NCI-H2227 (cell line): ENCODE measurements around the gene KPNA3.
"Not testable (repeated sequence)": the region's sequence is repeated elsewhere in the genome, so short reads cannot be mapped to it uniquely, and the experiment has no call there.

Source experiments
- DNase-seq: peaks from one replicate; lab custom pipeline; 2025; ENCODE audit not compliant: unreplicated experiment; lab: John Stamatoyannopoulos, UW

The KPNA3 gene

GRCh38 chr13:49792550-49793324 is at the start of gene KPNA3:
KPNA3 (minus strand) TSS chr13:49792682; CDS start chr13:49792506, 176 bp downstream.
- DNase-seq = peak; percentile 96

- DNase-seq = no peak
These were observed 49.5 kb upstream of the KPNA3 start for GRCh38 chr13:49841964-49842363.

- no peak for DNase-seq
These were observed 48.2 kb upstream of the KPNA3 start for GRCh38 chr13:49840675-49841074.

- no peak for DNase-seq
These were observed 47.8 kb upstream of the KPNA3 start for GRCh38 chr13:49840266-49840665.

- no peak for DNase-seq
These were observed 46.5 kb upstream of the KPNA3 start for GRCh38 chr13:49838989-49839388.

- no peak for DNase-seq
These were observed 44.0 kb upstream of the KPNA3 start for GRCh38 chr13:49836516-49836915.

GRCh38 chr13:49833402-49833801 is 40.9 kb upstream of the KPNA3 start:
- no peak for DNase-seq

GRCh38 chr13:49831455-49831854 is 39.0 kb upstream of the KPNA3 start:
- DNase-seq = no peak

GRCh38 chr13:49830721-49831120 is 38.2 kb upstream of the KPNA3 start:
- no peak for DNase-seq

- DNase-seq = no peak
These were observed 37.2 kb upstream of the KPNA3 start for GRCh38 chr13:49829715-49830114.

- no peak for DNase-seq
These were observed 36.0 kb upstream of the KPNA3 start for GRCh38 chr13:49828453-49828852.

GRCh38 chr13:49827891-49828290 is 35.4 kb upstream of the KPNA3 start:
- no peak for DNase-seq

- DNase-seq = no peak
These were observed 34.9 kb upstream of the KPNA3 start for GRCh38 chr13:49827336-49827735.

- no peak for DNase-seq
These were observed 28.9 kb upstream of the KPNA3 start for GRCh38 chr13:49821216-49822009.

- DNase-seq = no peak
These were observed 28.2 kb upstream of the KPNA3 start for GRCh38 chr13:49820591-49821215.

GRCh38 chr13:49816047-49816446 is 23.6 kb upstream of the KPNA3 start:
- not testable (repeated sequence) for DNase-seq

- no peak for DNase-seq
These were observed 22.2 kb upstream of the KPNA3 start for GRCh38 chr13:49814551-49815270.

- DNase-seq = peak; percentile 4
These were observed 20.3 kb upstream of the KPNA3 start for GRCh38 chr13:49812812-49813211.

- DNase-seq = no peak
These were observed 19.0 kb upstream of the KPNA3 start for GRCh38 chr13:49811527-49811908.

GRCh38 chr13:49810567-49811526 is 18.4 kb upstream of the KPNA3 start:
- no peak for DNase-seq
